ENCODE measurements around the gene SLC1A1. TPM values are rescaled to one million over a fixed set of nuclear protein-coding genes. Genes with fewer than 3 reads are reported as not detected.

The SLC1A1 gene
- total RNA-seq, 4 donors from 2014 or later, result 1.8 to 12.3 (median 5.6) TPM

DNA sequence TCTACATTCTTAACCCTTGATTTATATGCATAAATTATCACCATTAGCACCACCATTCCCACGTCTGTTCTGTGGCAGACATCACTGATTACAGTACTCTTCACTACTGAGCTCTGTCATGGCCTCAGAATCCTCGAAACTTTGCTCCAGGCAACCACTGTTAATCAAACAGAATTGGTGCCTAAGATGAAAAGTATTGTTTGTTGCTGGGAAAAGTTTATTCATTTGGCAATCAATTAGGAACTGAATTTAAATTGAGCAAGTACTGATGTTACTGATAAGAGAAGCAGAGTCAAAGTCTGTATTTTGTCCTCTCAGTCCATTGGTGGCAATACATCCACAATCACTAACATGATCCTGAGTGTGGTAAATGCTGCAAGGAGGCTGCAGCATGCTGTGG lies 12.8 kb downstream of the SLC1A1 start:
- TF ChIP-seq, protein P1, sequence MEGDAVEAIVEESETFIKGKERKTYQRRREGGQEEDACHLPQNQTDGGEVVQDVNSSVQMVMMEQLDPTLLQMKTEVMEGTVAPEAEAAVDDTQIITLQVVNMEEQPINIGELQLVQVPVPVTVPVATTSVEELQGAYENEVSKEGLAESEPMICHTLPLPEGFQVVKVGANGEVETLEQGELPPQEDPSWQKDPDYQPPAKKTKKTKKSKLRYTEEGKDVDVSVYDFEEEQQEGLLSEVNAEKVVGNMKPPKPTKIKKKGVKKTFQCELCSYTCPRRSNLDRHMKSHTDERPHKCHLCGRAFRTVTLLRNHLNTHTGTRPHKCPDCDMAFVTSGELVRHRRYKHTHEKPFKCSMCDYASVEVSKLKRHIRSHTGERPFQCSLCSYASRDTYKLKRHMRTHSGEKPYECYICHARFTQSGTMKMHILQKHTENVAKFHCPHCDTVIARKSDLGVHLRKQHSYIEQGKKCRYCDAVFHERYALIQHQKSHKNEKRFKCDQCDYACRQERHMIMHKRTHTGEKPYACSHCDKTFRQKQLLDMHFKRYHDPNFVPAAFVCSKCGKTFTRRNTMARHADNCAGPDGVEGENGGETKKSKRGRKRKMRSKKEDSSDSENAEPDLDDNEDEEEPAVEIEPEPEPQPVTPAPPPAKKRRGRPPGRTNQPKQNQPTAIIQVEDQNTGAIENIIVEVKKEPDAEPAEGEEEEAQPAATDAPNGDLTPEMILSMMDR (IDR thresholded peaks at IDR 0.05), result no peak
- DNase-seq (ENCODE audit: low spot score), result no peak
- ATAC-seq (ENCODE audit: low FRiP score), result no peak

- no peak for DNase-seq (ENCODE audit: low spot score)
- TF ChIP-seq, protein P1 (IDR thresholded peaks at IDR 0.05), result no peak
- no peak for ATAC-seq (ENCODE audit: low FRiP score)
Measured at GRCh38 chr9:4504250-4504649, 14.0 kb downstream of the SLC1A1 start.

GRCh38 chr9:4506490-4506889 lies 16.2 kb downstream of the SLC1A1 start:
- TF ChIP-seq, protein P1 (IDR thresholded peaks at IDR 0.05), result no peak
- DNase-seq (ENCODE audit: low spot score), result no peak
- no peak for ATAC-seq (ENCODE audit: low FRiP score)

DNA sequence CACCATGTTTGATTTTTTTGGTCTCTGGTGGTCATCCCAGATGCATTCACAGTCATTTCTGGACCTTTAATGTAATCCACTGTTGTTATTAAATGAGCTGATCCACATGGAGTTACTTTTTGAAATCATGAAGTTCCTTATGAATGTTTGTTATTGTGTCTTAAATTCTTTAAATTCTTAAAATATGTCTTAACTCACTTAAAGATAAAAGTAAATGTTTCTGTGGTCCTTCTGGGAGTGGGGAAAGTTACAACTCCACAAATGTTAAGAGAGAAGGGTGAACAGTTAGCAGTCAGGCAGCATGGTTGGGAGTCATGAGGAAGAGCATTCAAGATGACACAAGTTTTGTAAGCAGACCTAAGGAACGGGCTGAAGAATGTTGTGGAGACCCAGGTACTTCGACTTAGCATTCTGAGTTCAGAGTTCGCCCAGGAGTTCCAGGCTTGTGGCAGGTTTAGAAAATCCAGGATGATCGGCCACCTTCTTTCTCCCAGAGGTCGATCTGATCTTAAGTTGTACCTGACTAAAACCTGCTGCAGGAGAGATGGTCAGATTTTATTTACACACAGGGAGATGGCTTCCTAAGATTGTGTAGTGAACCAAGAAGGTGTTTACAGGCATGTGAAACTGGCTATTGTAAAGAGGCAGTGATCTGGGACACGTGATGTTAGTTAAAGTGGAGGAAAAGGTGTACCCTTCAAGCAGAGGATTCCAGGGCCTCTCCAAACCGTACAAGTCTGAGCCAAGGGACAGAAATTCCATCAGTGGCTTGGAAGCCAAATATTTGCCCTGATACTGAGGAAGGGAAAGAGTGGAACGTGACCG lies 17.2 kb downstream of the SLC1A1 start:
- TF ChIP-seq, protein P1 (IDR thresholded peaks at IDR 0.05), result no peak
- DNase-seq (ENCODE audit: low spot score) (no peak), ATAC-seq (ENCODE audit: low FRiP score) (no peak)

DNA sequence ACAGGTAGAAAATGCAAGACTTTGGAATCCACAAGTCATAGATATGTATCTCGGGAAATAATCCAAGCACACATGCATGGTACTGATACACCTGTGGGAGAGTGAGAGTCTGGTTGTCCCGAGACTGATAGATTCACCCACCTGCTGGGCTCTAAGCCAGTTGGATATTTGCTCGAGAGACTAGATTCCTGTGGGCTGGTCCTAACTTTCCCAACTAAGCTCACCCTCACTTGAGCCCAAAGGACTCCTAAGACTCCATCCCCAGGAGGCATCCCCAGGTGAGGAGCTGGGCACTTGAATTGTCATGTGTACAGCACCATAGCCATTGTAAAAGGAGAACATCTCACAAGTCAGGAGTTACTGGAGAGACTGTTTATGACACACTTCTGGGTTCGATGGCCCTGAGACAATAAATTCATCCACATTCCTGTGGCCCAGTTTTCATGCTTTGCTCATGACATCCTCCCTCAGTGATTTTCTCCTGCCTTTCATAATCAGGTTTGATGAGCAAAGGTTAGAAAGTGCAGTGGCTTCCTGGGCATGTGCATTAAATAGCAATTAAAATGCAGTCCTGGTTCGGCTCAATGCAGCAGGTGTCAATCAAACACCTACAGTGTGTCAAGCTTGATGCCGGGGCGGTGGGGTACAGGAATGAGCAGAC lies 18.1 kb downstream of the SLC1A1 start:
- ATAC-seq (ENCODE audit: low FRiP score) (no peak), DNase-seq (ENCODE audit: low spot score) (no peak)
- TF ChIP-seq, protein P1 (IDR thresholded peaks at IDR 0.05), result no peak

- no peak for ATAC-seq (ENCODE audit: low FRiP score)
- TF ChIP-seq, protein P1 (IDR thresholded peaks at IDR 0.05), result no peak
- no peak for DNase-seq (ENCODE audit: low spot score)
Measured at GRCh38 chr9:4508907-4509589, 18.8 kb downstream of the SLC1A1 start.

Measured in omental fat pad (tissue), 4 donors.